ENCODE data around the gene STAT5B. TPM values are rescaled to one million over a fixed set of nuclear protein-coding genes. Genes with fewer than 3 reads are reported as not detected.

The STAT5B gene
- total RNA-seq, 1 experiment from 2014 or later, result 42.9 TPM

GRCh38 chr17:42317266-42317845, 41.2 kb upstream of the STAT5B start:
- Histone ChIP-seq H3K9ac (ENCODE audit: extremely low read depth, insufficient read length, low read length) (no peak overlapping the region), H2BK12ac (ENCODE audit: insufficient read length, low read depth, low read length) (no peak overlapping the region), H2AFZ (ENCODE audit: low read length) (no peak overlapping the region), H3K4me2 (ENCODE audit: insufficient read depth, insufficient read length, low read length) (no peak overlapping the region), H3K79me1 (ENCODE audit: insufficient read depth, low read depth, low read length, poor library complexity, severe bottlenecking) (no peaks in the 10 kb centered on the region), H3K18ac (ENCODE audit: insufficient read length, low read depth, low read length) (no peak overlapping the region), H2BK120ac (ENCODE audit: low read depth, low read length, poor library complexity, severe bottlenecking) (no peak overlapping the region), H2BK15ac (ENCODE audit: low read depth, low read length) (no peak overlapping the region), H3K79me2 (ENCODE audit: insufficient read depth, low read length) (no peaks in the 10 kb centered on the region), H4K20me1 (ENCODE audit: control insufficient read depth, insufficient read depth, insufficient read length) (no peaks in the 10 kb centered on the region), H2BK20ac (ENCODE audit: low read depth, low read length, poor library complexity, severe bottlenecking) (no peak overlapping the region), H3K56ac (ENCODE audit: insufficient read length, low read depth, low read length) (no peak overlapping the region), H4K91ac (ENCODE audit: insufficient read length, low read depth, low read length) (no peak overlapping the region), H3K27me3 (ENCODE audit: insufficient read depth, low read length) (no peaks in the 10 kb centered on the region), H2BK5ac (ENCODE audit: insufficient read length, low read length) (no peak overlapping the region), H2AK5ac (ENCODE audit: insufficient read length, low read length) (no peak overlapping the region), H3K23ac (ENCODE audit: insufficient read length, low read depth, low read length) (no peak overlapping the region), H3K27ac (ENCODE audit: insufficient read length, low read depth, low read length) (no peak overlapping the region), H3K23me2 (ENCODE audit: insufficient read length, low read depth, low read length, poor library complexity, severe bottlenecking) (no peaks in the 10 kb centered on the region), H3K14ac (ENCODE audit: insufficient read depth, low read length) (no peak overlapping the region), H4K8ac (replicated peaks; ENCODE audit: insufficient read length, low read depth, low read length) (no peak overlapping the region), H3T11ph (ENCODE audit: low read length) (no peak overlapping the region), H3K4ac (ENCODE audit: low read depth, low read length) (no peak overlapping the region), H4K5ac (ENCODE audit: insufficient read length, low read depth, low read length) (no peak overlapping the region), H3K4me1 (ENCODE audit: insufficient read depth, low read length) (no peaks in the 10 kb centered on the region), H3K9me3 (ENCODE audit: control insufficient read depth, low read depth, low read length) (no peaks in the 10 kb centered on the region)
- TF ChIP-seq CTCF (conservative IDR thresholded peaks at IDR 0.05), result no peak
- H3K27me3 Mint-ChIP-seq (ENCODE audit: low read depth), result no peaks in the 10 kb centered on the region
- H3K4me1 Mint-ChIP-seq, result peaks cover 20 to 22% of the 10 kb centered on the region in 2 experiments
- peaks cover 40 to 65% (median 55%) of the 10 kb centered on the region in 3 experiments for H3K36me3 Mint-ChIP-seq (ENCODE audit: insufficient read depth in 1 of 3, low read depth in 3 of 3)
- no peak overlapping the region for H3K4me3 Mint-ChIP-seq
- WGBS (ENCODE audit: extremely low coverage, insufficient read length, low lambda C conversion rate), result no CpG with 5 or more reads among the region's 5 CpGs
- peak overlapping the region in 1 of 3 experiments; percentile 4; a peak in 2 of 7 replicates for H3K27ac Mint-ChIP-seq
- DNase-seq, result no peak
- H3K9me3 Mint-ChIP-seq, result no peaks in the 10 kb centered on the region

Measured in H9 (cell line).